Measurements from ENCODE around the gene SH3GL1.
A peak's percentile ranks its signal among the peaks of the same experiment; 100 is the strongest.

SH3GL1 gene

GRCh38 chr19:4375164-4376027 lies 25.0 kb downstream of the SH3GL1 start:
- DNase-seq, result peak; percentile 87

GRCh38 chr19:4374498-4375163 lies 25.7 kb downstream of the SH3GL1 start:
- peak; percentile 96 for DNase-seq

- no peak for DNase-seq
Measured at GRCh38 chr19:4373601-4374497, 26.5 kb downstream of the SH3GL1 start.

GRCh38 chr19:4373013-4373367 lies 27.4 kb downstream of the SH3GL1 start:
- no peak for DNase-seq

- no peak for DNase-seq
Measured at GRCh38 chr19:4372165-4373012, 28.0 kb downstream of the SH3GL1 start.

- DNase-seq, result no peak
Measured at GRCh38 chr19:4371247-4372164, 28.8 kb downstream of the SH3GL1 start.

GRCh38 chr19:4370418-4371041 lies 29.8 kb downstream of the SH3GL1 start:
- no peak for DNase-seq

- no peak for DNase-seq
Measured at GRCh38 chr19:4369888-4370260, 30.5 kb downstream of the SH3GL1 start.

GRCh38 chr19:4369109-4369887 lies 31.0 kb downstream of the SH3GL1 start:
- DNase-seq, result no peak

- no peak for DNase-seq
Measured at GRCh38 chr19:4368128-4368820, 32.1 kb downstream of the SH3GL1 start.

- DNase-seq, result no peak
Measured at GRCh38 chr19:4367781-4368127, 32.6 kb downstream of the SH3GL1 start.

GRCh38 chr19:4367336-4367723 lies 33.0 kb downstream of the SH3GL1 start:
- DNase-seq, result no peak

- DNase-seq, result no peak
Measured at GRCh38 chr19:4366666-4367335, 33.5 kb downstream of the SH3GL1 start.

GRCh38 chr19:4365791-4366665 lies 34.3 kb downstream of the SH3GL1 start:
- no peak for DNase-seq

- DNase-seq, result no peak
Measured at GRCh38 chr19:4365341-4365740, 35.0 kb downstream of the SH3GL1 start.

GRCh38 chr19:4363571-4364304 lies 36.6 kb downstream of the SH3GL1 start:
- DNase-seq, result no peak
